Mesothelial cell of epicardium (in vitro differentiated cells): ENCODE data around the gene VAT1L. TPM values are rescaled to one million over a fixed set of nuclear protein-coding genes. Genes with fewer than 3 reads are reported as not detected.

Source experiments
- DNase-seq, 2 experiments: peaks; one replicate each; pipeline ENCODE4 v3.0.0; 2021; ENCODE audit warnings: low spot score in 2 of 2; ENCODE audit not compliant: unreplicated experiment in 2 of 2
- H3K27ac Mint-ChIP-seq: 2 replicates; pipeline ENCODE4 v1.8.0; 2021; ENCODE audit warnings: mixed read lengths
- H3K27me3 Mint-ChIP-seq: 2 replicates; pipeline ENCODE4 v1.8.0; 2021; ENCODE audit warnings: low read depth, mixed read lengths
- H3K36me3 Mint-ChIP-seq: 2 replicates; pipeline ENCODE4 v1.8.0; 2021; ENCODE audit warnings: mixed read lengths
- H3K4me1 Mint-ChIP-seq: 2 replicates; pipeline ENCODE4 v1.8.0; 2021; ENCODE audit warnings: mixed read lengths
- H3K4me3 Mint-ChIP-seq: 2 replicates; pipeline ENCODE4 v1.8.0; 2021; ENCODE audit warnings: mild to moderate bottlenecking, moderate library complexity, mixed read lengths
- H3K9me3 Mint-ChIP-seq: 2 replicates; pipeline ENCODE4 v1.8.0; 2021; ENCODE audit warnings: mixed read lengths
- CTCF ChIP-seq: fragments of 200-600 bp; sonication (generic); IDR thresholded peaks from one replicate; pipeline ENCODE4 v1.5.0; 2021; ENCODE audit warnings: antibody characterized with exemption; ENCODE audit not compliant: unreplicated experiment
- total RNA-seq: library from RNA; stranded (reverse); gene quantifications from 3 replicates; pipeline ENCODE4 v1.2.1, GENCODE V29; 2021

VAT1L gene
- total RNA-seq: 6.3 to 8.0 TPM (median 6.8 TPM) in 3 replicates

- H3K36me3 Mint-ChIP-seq: no peaks in the 10 kb centered on the region
- no peak for TF ChIP-seq CTCF
- H3K27me3 Mint-ChIP-seq: peaks cover 64% of the 10 kb centered on the region
- H3K27ac Mint-ChIP-seq: no peak within 1 kb of the TSS
- no peaks in the 10 kb centered on the region for H3K9me3 Mint-ChIP-seq
- DNase-seq: peak in 1 of 2 experiments; percentile 59
- H3K4me3 Mint-ChIP-seq: peak within 1 kb of the TSS; percentile 88
- H3K4me1 Mint-ChIP-seq: peaks cover 13% of the 10 kb centered on the region
Measured at GRCh38 chr16:77788181-77789084, at the start of gene VAT1L. Gene VAT1L, plus strand, starts transcription at chr16:77788564. Its CDS starts 119 bp downstream, at chr16:77788683.

- no peak for DNase-seq
- TF ChIP-seq CTCF: no peak
- Mint-ChIP-seq H3K27me3 (no peaks in the 10 kb centered on the region), H3K36me3 (no peaks in the 10 kb centered on the region), H3K4me3 (no peak overlapping the region), H3K4me1 (no peaks in the 10 kb centered on the region), H3K27ac (no peak overlapping the region), H3K9me3 (peaks cover 9% of the 10 kb centered on the region)
Measured at GRCh38 chr16:77738706-77739558, 49.4 kb upstream of the VAT1L start.

- Mint-ChIP-seq H3K4me3 (no peak overlapping the region), H3K9me3 (peaks cover 8% of the 10 kb centered on the region), H3K27me3 (no peaks in the 10 kb centered on the region), H3K4me1 (no peaks in the 10 kb centered on the region), H3K36me3 (no peaks in the 10 kb centered on the region), H3K27ac (no peak overlapping the region)
- no peak for TF ChIP-seq CTCF
- DNase-seq: no peak
Measured at GRCh38 chr16:77739559-77739892, 48.8 kb upstream of the VAT1L start.

GRCh38 chr16:77744141-77744540, 44.2 kb upstream of the VAT1L start:
- DNase-seq: no peak
- H3K36me3 Mint-ChIP-seq: no peaks in the 10 kb centered on the region
- no peak overlapping the region for H3K4me3 Mint-ChIP-seq
- TF ChIP-seq CTCF: no peak
- H3K27me3 Mint-ChIP-seq: peaks cover 5% of the 10 kb centered on the region
- H3K27ac Mint-ChIP-seq: no peak overlapping the region
- H3K9me3 Mint-ChIP-seq: no peaks in the 10 kb centered on the region
- H3K4me1 Mint-ChIP-seq: no peaks in the 10 kb centered on the region

- DNase-seq: no peak
- no peak overlapping the region for H3K4me3 Mint-ChIP-seq
- H3K9me3 Mint-ChIP-seq: no peaks in the 10 kb centered on the region
- no peaks in the 10 kb centered on the region for H3K36me3 Mint-ChIP-seq
- no peaks in the 10 kb centered on the region for H3K4me1 Mint-ChIP-seq
- H3K27me3 Mint-ChIP-seq: peaks cover 10% of the 10 kb centered on the region
- TF ChIP-seq CTCF: no peak
- no peak overlapping the region for H3K27ac Mint-ChIP-seq
Measured at GRCh38 chr16:77745972-77746371, 42.4 kb upstream of the VAT1L start.
